ELF-1 (cell line): ENCODE measurements around the gene GABRA4.

Source experiments
- DNase-seq: peaks from one replicate; pipeline ENCODE4 v3.0.0-alpha.2; 2016; ENCODE audit warnings: low read depth, low spot score

The GABRA4 gene

GRCh38 chr4:46979726-46980125 is 13.7 kb downstream of the GABRA4 start:
- DNase-seq, result no peak

DNA sequence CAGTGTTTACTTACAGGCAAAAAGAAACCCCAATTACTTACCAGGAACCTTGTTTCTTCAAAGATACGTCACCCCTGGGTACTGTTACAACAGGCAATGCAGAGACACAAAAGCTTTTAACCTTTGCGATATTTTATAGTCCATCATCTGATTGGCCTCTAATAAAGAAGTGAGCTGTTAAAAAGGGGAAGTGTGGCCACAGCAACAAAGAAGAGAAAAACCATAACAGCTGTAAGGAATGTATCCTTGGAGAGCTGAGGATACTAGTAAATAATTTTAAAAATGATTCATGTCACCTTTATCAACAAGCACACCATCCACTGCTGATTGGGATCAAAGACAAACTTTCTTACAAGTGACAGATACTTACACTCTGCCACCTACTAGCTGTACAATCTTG is 14.1 kb downstream of the GABRA4 start:
- no peak for DNase-seq

- no peak for DNase-seq
These were observed 16.1 kb downstream of the GABRA4 start for GRCh38 chr4:46977245-46977644.

DNA sequence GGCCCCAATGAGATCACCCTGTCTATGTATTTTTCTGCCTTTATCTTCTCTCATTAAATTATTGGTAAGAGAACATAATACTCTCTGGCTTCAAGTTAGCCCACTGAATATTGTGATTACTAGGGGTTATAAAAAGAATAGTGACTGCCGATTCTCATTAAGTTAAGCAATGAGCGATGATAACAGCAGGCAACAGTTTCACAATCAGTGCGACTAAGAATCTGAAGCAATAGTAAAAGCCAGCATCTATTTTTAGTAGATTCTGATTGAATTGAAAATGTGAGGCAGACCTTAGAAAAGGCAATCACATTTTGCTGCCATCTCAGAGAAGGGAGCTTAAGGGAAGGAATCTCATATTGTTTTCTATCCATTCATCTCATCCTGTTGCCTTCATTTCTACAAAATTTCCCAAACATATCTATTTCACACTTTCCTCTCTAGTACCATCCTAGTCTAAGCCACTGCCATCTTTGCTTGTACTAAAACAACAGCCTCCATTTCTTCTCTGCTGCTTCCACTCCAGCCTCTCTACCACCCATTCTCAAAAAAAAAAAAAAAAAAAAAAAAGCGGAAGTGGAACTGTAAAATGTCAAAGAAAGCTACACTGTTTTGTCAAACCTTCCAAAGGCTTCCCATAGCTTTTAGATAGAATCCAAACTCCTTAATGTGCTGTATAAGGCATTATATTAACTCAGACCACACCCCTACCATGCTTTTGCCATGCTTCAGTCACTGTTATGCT is 17.4 kb downstream of the GABRA4 start:
- no peak for DNase-seq

GRCh38 chr4:46974891-46975543 is 18.4 kb downstream of the GABRA4 start:
- no peak for DNase-seq

- no peak for DNase-seq
These were observed 24.5 kb downstream of the GABRA4 start for GRCh38 chr4:46968847-46969246.

GRCh38 chr4:46967631-46968030 is 25.8 kb downstream of the GABRA4 start:
- DNase-seq, result no peak

GRCh38 chr4:46958742-46959488 is 34.5 kb downstream of the GABRA4 start:
- no peak for DNase-seq

GRCh38 chr4:46956451-46956850 is 36.9 kb downstream of the GABRA4 start:
- no peak for DNase-seq

- DNase-seq, result no peak
These were observed 37.8 kb downstream of the GABRA4 start for GRCh38 chr4:46955601-46956000.

GRCh38 chr4:46954643-46955042 is 38.7 kb downstream of the GABRA4 start:
- DNase-seq, result no peak

GRCh38 chr4:46953564-46953963 is 39.8 kb downstream of the GABRA4 start:
- no peak for DNase-seq

DNA sequence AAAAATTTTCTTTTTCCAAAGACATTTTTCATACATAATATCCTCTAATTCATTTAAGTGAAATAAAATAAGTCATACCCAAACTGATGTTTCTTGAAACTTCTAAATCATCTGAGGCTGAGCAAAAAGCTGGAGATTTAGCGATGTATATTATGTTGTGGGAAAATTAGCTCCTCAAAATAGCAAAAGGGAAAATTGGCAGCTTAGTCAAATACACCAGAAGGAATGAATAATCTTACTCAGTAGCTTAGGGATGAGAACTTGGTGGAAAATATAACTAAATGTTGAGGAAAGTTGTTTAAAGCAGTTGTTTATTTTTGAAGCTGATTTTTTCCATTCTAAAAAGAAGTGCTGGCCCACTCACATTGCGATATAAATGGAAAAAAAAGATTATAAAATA is 40.9 kb downstream of the GABRA4 start:
- no peak for DNase-seq

GRCh38 chr4:46950826-46951225 is 42.6 kb downstream of the GABRA4 start:
- no peak for DNase-seq

DNA sequence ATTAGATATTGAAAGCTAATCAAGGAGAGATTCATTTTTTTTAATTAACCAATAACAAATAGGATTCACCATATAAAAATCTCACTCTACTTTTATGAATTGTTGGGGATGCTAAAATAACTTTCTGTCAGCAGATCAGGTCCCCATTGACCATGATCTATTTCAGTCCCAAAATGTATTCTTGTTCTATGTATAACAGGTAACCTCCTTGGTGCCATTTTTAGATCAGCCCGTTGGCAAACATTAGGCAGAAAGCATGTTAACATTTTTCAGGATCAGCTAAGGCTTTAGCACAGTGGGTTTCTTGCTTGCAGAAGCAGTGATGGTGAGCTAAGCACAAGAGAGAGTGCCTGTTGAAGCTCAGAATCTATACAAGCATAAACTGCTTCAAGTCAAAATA is 43.6 kb downstream of the GABRA4 start:
- no peak for DNase-seq

DNA sequence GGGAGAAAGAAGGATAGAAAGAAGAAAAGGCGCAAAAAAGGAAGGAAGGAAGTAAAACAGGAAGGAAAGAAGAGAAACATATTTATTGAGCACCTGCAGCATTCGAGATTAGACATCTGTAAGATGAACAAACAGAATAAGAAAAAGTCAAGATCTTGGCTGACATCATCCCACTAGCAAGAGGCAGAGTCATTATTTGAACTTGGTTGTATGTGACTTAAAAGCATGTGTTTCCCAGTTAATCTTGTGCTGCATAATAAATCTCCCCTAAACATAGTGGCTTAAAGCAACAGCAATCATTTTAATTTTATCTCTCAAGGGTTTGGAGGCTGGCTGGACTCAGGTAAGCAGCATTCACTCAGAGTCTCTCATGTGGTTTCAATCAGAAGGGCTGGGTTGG is 45.8 kb downstream of the GABRA4 start:
- DNase-seq, result no peak

DNA sequence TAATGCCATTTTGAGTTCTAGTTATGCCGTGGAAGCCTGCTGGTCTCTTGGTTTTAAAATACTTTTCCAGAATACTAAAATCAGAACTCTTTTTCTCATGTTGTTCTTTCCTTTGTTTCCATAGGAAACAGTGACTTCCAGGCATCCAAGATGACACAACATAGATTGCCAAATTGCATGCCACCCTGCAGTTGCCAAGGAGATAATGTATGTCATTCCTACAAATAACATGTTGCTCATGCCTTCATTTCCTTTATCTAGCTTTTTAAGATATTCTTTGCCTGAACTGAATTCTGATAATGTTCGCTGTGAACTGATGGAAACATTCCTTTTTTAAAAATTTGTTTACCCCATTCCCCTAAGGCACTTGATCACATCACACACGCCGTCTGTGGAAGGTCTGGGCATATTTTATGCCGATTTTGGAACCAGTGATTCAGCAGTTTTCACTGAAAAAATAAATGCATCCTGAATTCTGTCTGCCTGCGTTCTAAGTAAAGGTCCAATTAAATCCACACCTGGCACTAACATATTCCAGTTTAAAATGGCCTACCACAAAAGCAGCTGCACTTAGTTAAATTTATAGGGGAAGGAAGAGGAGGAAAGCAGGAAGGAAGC is 46.4 kb downstream of the GABRA4 start:
- DNase-seq, result no peak

DNA sequence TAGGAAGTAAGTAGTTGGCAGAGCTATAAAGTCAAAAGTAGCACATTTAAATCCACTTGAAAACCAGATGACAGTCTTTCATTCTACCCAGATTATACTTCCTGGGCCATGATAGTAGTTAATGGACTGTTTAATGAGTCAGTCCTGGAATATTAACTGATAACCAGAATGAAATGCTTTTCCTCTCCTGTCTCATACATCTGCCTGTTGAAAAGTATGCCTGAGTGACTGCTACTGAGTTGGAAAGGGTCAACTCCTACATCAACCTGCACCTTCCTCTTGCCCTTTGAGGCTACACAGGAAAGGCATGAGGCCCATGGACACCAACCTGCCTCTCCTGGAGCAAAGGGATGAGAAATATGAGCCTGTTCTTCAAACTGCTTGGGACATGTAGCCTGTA is 48.3 kb downstream of the GABRA4 start:
- DNase-seq, result no peak

GRCh38 chr4:46944345-46944744 is 49.0 kb downstream of the GABRA4 start:
- DNase-seq, result no peak

- DNase-seq, result no peak
These were observed 55.9 kb downstream of the GABRA4 start for GRCh38 chr4:46937493-46937892.

GRCh38 chr4:46934726-46935125 is 58.7 kb downstream of the GABRA4 start:
- no peak for DNase-seq

DNA sequence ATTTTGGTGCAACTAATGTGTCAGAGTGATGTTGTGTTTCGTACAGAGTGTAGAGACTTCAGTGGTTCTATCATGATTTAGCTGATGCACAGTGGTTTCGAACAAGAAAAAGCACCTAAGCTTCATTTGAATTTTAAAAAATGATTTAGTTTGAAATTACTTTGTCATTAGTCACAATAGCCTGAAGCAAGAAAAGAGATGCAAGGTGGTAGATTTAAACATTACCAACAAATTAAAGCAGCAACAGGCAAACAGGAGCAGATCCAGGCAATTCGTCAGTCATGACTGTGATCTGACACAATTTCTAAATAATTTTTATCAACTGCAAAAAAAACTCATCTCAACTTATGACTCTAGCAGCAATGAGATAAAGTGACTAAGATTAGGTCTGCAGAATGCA is 59.7 kb downstream of the GABRA4 start:
- DNase-seq, result no peak
